ENCODE results near the gene LMTK2. TPM values are rescaled to one million over a fixed set of nuclear protein-coding genes. Genes with fewer than 3 reads are reported as not detected.

The LMTK2 gene
- total RNA-seq, 1 donor from 2014 or later, result 8.4 TPM

- Histone ChIP-seq H3K4me3 (ENCODE audit: low read length in 3 of 3) (no peak overlapping the region), H3K9me3 (ENCODE audit: control insufficient read depth in 3 of 3, low read length in 3 of 3) (no peaks in the 10 kb centered on the region), H3K36me3 (ENCODE audit: control insufficient read depth in 3 of 3, insufficient read depth in 3 of 3, low read length in 3 of 3) (peaks cover 6 to 9% (median 8%) of the 10 kb centered on the region in 3 donors), H3K9ac (ENCODE audit: low read depth in 1 of 3, low read length in 3 of 3) (no peak overlapping the region), H3K4me1 (ENCODE audit: control insufficient read depth in 3 of 3, insufficient read depth in 3 of 3, low read length in 3 of 3) (peaks cover under 1 to 15% (median 13%) of the 10 kb centered on the region in 3 donors), H3K27me3 (ENCODE audit: control insufficient read depth in 3 of 3, insufficient read depth in 3 of 3, low read length in 3 of 3) (no peaks in the 10 kb centered on the region), H3K27ac (ENCODE audit: low read depth, low read length) (peak overlapping the region; percentile 2)
These were observed 62.4 kb downstream of the LMTK2 start for GRCh38 chr7:98168904-98169621.

DNA sequence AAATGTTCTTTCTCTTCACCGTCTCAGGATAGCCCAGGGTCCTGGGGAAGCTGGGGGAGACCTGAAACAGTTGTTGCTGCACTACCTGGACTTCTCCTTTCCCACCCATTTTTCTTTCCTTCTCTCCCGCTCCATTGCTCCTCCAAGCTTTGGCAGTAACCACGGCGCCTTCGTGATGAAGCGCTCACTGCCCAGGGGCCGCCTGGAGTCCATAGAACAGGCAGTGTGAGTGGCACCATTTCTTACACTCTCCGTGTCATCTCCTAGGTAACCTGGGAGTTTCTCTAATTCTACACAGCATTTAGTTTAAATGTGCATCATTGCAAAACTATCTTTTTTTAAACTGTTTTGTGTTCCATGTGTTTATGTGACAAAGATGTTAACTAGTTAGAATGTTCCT is 64.3 kb downstream of the LMTK2 start:
- Histone ChIP-seq H3K27me3 (ENCODE audit: control insufficient read depth in 3 of 3, insufficient read depth in 3 of 3, low read length in 3 of 3) (no peaks in the 10 kb centered on the region), H3K27ac (ENCODE audit: low read depth, low read length) (no peak overlapping the region), H3K9ac (ENCODE audit: low read depth in 1 of 3, low read length in 3 of 3) (no peak overlapping the region), H3K36me3 (ENCODE audit: control insufficient read depth in 3 of 3, insufficient read depth in 3 of 3, low read length in 3 of 3) (peaks cover 6 to 16% (median 9%) of the 10 kb centered on the region in 3 donors), H3K4me1 (ENCODE audit: control insufficient read depth in 3 of 3, insufficient read depth in 3 of 3, low read length in 3 of 3) (peaks cover 13 to 29% (median 28%) of the 10 kb centered on the region in 3 donors), H3K4me3 (ENCODE audit: low read length in 3 of 3) (no peak overlapping the region), H3K9me3 (ENCODE audit: control insufficient read depth in 3 of 3, low read length in 3 of 3) (no peaks in the 10 kb centered on the region)

- H3K27ac ChIP-seq (ENCODE audit: low read depth, low read length), result no peak overlapping the region
- no peaks in the 10 kb centered on the region for H3K27me3 ChIP-seq (ENCODE audit: control insufficient read depth in 3 of 3, insufficient read depth in 3 of 3, low read length in 3 of 3)
- no peak overlapping the region for H3K4me3 ChIP-seq (ENCODE audit: low read length in 3 of 3)
- H3K36me3 ChIP-seq (ENCODE audit: control insufficient read depth in 3 of 3, insufficient read depth in 3 of 3, low read length in 3 of 3), result peaks cover 6 to 16% (median 9%) of the 10 kb centered on the region in 3 donors
- H3K9ac ChIP-seq (ENCODE audit: low read depth in 1 of 3, low read length in 3 of 3), result no peak overlapping the region
- no peaks in the 10 kb centered on the region for H3K9me3 ChIP-seq (ENCODE audit: control insufficient read depth in 3 of 3, low read length in 3 of 3)
- peaks cover 13 to 29% (median 27%) of the 10 kb centered on the region in 3 donors for H3K4me1 ChIP-seq (ENCODE audit: control insufficient read depth in 3 of 3, insufficient read depth in 3 of 3, low read length in 3 of 3)
These were observed 64.8 kb downstream of the LMTK2 start for GRCh38 chr7:98171449-98171848.

DNA sequence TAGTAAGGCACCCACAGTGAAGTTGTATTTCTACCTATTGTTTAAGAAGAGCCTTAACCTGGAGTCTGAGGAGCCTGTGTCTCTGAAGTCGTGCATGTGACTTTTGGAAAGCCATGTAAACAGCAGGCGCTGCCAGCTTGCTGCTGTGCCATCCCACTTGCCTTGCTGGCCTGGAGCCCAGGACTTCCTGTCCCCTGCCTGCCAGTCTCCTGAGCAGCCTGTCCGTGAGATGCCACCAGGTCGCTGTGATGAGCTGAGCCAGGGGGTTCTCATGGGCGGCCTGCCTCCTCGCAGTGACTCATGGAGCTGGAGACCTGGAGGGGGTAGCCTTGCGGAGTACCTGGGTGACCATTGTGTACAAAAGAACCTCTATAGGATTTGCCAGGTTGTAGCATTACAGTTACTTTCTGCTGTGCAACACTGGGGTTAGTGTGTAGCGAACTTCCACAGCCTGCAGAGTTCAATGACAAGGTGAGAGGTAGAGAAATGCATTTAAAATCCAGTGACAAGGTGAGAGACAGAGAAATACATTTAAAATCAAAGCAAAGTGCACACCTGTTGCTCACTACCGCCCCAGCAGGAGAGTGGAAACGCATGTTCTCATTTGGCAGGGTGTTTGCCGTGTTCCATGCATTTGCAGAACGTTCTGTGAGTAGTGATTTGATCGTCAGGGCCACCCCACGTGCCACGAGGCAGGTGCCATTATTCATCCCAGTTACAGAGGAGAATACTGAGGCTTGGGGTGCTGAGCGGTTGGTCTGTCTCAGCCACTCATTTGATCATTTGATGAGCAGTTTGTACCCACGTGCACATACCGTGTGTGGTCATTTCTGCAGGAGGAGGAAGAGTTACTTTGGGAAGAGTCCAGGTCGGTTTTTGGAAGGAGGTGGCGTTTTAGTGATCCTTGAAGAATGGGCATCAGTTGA is 67.9 kb downstream of the LMTK2 start:
- Histone ChIP-seq H3K9me3 (ENCODE audit: control insufficient read depth in 3 of 3, low read length in 3 of 3) (no peaks in the 10 kb centered on the region), H3K27me3 (ENCODE audit: control insufficient read depth in 3 of 3, insufficient read depth in 3 of 3, low read length in 3 of 3) (no peaks in the 10 kb centered on the region), H3K27ac (ENCODE audit: low read depth, low read length) (peak overlapping the region; percentile 64), H3K9ac (ENCODE audit: low read depth in 1 of 3, low read length in 3 of 3) (peak overlapping the region in 1 of 3 donors; percentile 20), H3K36me3 (ENCODE audit: control insufficient read depth in 3 of 3, insufficient read depth in 3 of 3, low read length in 3 of 3) (peaks cover 7 to 16% (median 11%) of the 10 kb centered on the region in 3 donors), H3K4me3 (ENCODE audit: low read length in 3 of 3) (peak overlapping the region in 1 of 3 donors; percentile 25), H3K4me1 (ENCODE audit: control insufficient read depth in 3 of 3, insufficient read depth in 3 of 3, low read length in 3 of 3) (peaks cover 27 to 47% (median 47%) of the 10 kb centered on the region in 3 donors)

- Histone ChIP-seq H3K9ac (ENCODE audit: low read depth in 1 of 3, low read length in 3 of 3) (no peak overlapping the region), H3K4me1 (ENCODE audit: control insufficient read depth in 3 of 3, insufficient read depth in 3 of 3, low read length in 3 of 3) (peaks cover 27 to 42% (median 40%) of the 10 kb centered on the region in 3 donors), H3K4me3 (ENCODE audit: low read length in 3 of 3) (no peak overlapping the region), H3K9me3 (ENCODE audit: control insufficient read depth in 3 of 3, low read length in 3 of 3) (no peaks in the 10 kb centered on the region), H3K27ac (ENCODE audit: low read depth, low read length) (peak overlapping the region; percentile 19), H3K27me3 (ENCODE audit: control insufficient read depth in 3 of 3, insufficient read depth in 3 of 3, low read length in 3 of 3) (no peaks in the 10 kb centered on the region), H3K36me3 (ENCODE audit: control insufficient read depth in 3 of 3, insufficient read depth in 3 of 3, low read length in 3 of 3) (peaks cover 7 to 16% (median 11%) of the 10 kb centered on the region in 3 donors)
These were observed 68.7 kb downstream of the LMTK2 start for GRCh38 chr7:98175260-98175940.

- Histone ChIP-seq H3K4me1 (ENCODE audit: control insufficient read depth in 3 of 3, insufficient read depth in 3 of 3, low read length in 3 of 3) (peaks cover 27 to 38% (median 38%) of the 10 kb centered on the region in 3 donors), H3K27ac (ENCODE audit: low read depth, low read length) (peak overlapping the region; percentile 66), H3K27me3 (ENCODE audit: control insufficient read depth in 3 of 3, insufficient read depth in 3 of 3, low read length in 3 of 3) (no peaks in the 10 kb centered on the region), H3K4me3 (ENCODE audit: low read length in 3 of 3) (peak overlapping the region in 1 of 3 donors; percentile 37), H3K9ac (ENCODE audit: low read depth in 1 of 3, low read length in 3 of 3) (peak overlapping the region in 2 of 3 donors; percentile 34 to 58), H3K9me3 (ENCODE audit: control insufficient read depth in 3 of 3, low read length in 3 of 3) (no peaks in the 10 kb centered on the region), H3K36me3 (ENCODE audit: control insufficient read depth in 3 of 3, insufficient read depth in 3 of 3, low read length in 3 of 3) (peaks cover 0 to 9% (median 5%) of the 10 kb centered on the region in 3 donors)
These were observed 70.9 kb downstream of the LMTK2 start for GRCh38 chr7:98177553-98177952.

- Histone ChIP-seq H3K9me3 (ENCODE audit: control insufficient read depth in 3 of 3, low read length in 3 of 3) (no peaks in the 10 kb centered on the region), H3K36me3 (ENCODE audit: control insufficient read depth in 3 of 3, insufficient read depth in 3 of 3, low read length in 3 of 3) (peaks cover 0 to 9% (median 5%) of the 10 kb centered on the region in 3 donors), H3K4me3 (ENCODE audit: low read length in 3 of 3) (peak overlapping the region in 2 of 3 donors; percentile 28 to 54), H3K27ac (ENCODE audit: low read depth, low read length) (peak overlapping the region; percentile 66), H3K4me1 (ENCODE audit: control insufficient read depth in 3 of 3, insufficient read depth in 3 of 3, low read length in 3 of 3) (peaks cover 27 to 38% (median 38%) of the 10 kb centered on the region in 3 donors), H3K27me3 (ENCODE audit: control insufficient read depth in 3 of 3, insufficient read depth in 3 of 3, low read length in 3 of 3) (no peaks in the 10 kb centered on the region), H3K9ac (ENCODE audit: low read depth in 1 of 3, low read length in 3 of 3) (peak overlapping the region; percentile 34 to 76 (median 46))
These were observed 71.7 kb downstream of the LMTK2 start for GRCh38 chr7:98178321-98178720.

DNA sequence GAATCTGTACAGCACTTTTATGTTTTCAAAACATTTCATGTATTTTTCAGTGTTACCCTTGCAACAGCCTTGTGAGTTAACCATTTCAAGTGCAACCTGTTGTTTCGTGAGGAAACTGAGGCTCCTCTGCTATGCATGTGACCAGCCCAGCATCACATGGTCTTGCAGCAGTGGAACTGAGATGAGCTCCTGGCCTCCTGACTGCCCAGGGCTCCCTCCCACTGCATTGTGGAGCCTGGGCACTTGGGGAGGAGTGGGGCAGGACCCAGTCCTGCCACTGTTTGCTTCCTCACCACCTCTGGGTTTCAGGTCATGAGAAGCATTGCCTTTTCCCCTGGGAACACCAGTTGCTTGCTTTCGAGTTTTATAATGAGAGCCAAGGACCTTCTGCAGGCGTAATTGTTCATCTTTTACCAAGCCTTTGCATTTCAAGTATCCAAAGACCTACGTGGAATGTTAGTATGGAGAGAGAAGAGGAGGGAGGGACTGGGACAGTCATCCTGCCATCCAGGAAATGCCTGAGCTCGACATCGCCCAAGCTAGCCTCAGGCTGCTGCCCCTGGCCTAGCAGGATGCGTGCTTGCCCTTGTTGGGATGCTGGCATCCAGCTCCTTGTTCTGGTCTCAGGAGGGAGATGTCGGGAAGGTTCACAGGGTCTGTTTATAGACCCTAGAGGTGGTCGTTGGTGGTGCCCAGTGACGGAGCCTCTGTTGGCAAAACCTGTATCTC is 72.3 kb downstream of the LMTK2 start:
- Histone ChIP-seq H3K9ac (ENCODE audit: low read depth in 1 of 3, low read length in 3 of 3) (peak overlapping the region in 1 of 3 donors; percentile 76), H3K4me1 (ENCODE audit: control insufficient read depth in 3 of 3, insufficient read depth in 3 of 3, low read length in 3 of 3) (peaks cover 27 to 38% (median 38%) of the 10 kb centered on the region in 3 donors), H3K27me3 (ENCODE audit: control insufficient read depth in 3 of 3, insufficient read depth in 3 of 3, low read length in 3 of 3) (no peaks in the 10 kb centered on the region), H3K36me3 (ENCODE audit: control insufficient read depth in 3 of 3, insufficient read depth in 3 of 3, low read length in 3 of 3) (peaks cover 0 to 9% (median 5%) of the 10 kb centered on the region in 3 donors), H3K27ac (ENCODE audit: low read depth, low read length) (no peak overlapping the region), H3K9me3 (ENCODE audit: control insufficient read depth in 3 of 3, low read length in 3 of 3) (no peaks in the 10 kb centered on the region), H3K4me3 (ENCODE audit: low read length in 3 of 3) (no peak overlapping the region)

DNA sequence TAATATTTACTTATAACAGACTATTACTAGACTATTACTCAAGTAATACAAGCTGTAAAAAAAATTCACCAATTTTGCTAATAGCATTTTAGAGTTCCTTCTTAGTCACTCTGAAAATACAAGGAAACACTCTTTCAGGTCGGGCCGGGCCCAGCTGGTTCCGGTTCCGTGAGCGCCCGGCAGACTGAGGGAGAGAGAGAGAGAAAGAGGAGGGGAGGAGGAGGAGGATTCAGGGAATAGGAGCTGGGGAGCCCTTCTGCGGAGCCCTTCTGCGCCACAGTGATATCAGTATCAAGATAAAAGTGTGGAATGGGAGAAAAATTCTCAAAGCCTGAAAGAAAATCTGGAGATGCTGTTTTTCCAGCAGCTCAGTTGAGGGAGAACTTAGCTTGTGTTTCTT is 74.1 kb downstream of the LMTK2 start:
- H3K27me3 ChIP-seq (ENCODE audit: control insufficient read depth in 3 of 3, insufficient read depth in 3 of 3, low read length in 3 of 3), result no peaks in the 10 kb centered on the region
- no peaks in the 10 kb centered on the region for H3K9me3 ChIP-seq (ENCODE audit: control insufficient read depth in 3 of 3, low read length in 3 of 3)
- no peak overlapping the region for H3K9ac ChIP-seq (ENCODE audit: low read depth in 1 of 3, low read length in 3 of 3)
- H3K4me3 ChIP-seq (ENCODE audit: low read length in 3 of 3), result no peak overlapping the region
- peaks cover 13 to 21% (median 20%) of the 10 kb centered on the region in 3 donors for H3K4me1 ChIP-seq (ENCODE audit: control insufficient read depth in 3 of 3, insufficient read depth in 3 of 3, low read length in 3 of 3)
- peaks cover 0 to 5% (median 0%) of the 10 kb centered on the region in 3 donors for H3K36me3 ChIP-seq (ENCODE audit: control insufficient read depth in 3 of 3, insufficient read depth in 3 of 3, low read length in 3 of 3)
- H3K27ac ChIP-seq (ENCODE audit: low read depth, low read length), result no peak overlapping the region
